Gastrocnemius medialis (tissue), 4 donors: ENCODE data around the gene GNAI3. TPM values are rescaled to one million over a fixed set of nuclear protein-coding genes. Genes with fewer than 3 reads are reported as not detected.
A peak's percentile ranks its signal among the peaks of the same experiment; 100 is the strongest.

Source experiments
- ATAC-seq, 2 donors: fragments of 150-250 bp; one replicate each; pipeline ENCODE4 v1.9.1; 2016
- DNase-seq, 2 donors: peaks; one replicate each; pipeline ENCODE4 v3.0.0-alpha.2; 2019
- H3K27ac ChIP-seq, 4 donors: fragments of 200-600 bp; sonication (generic); 1 replicate in 1 of 4; 2 replicates in 3 of 4; pipeline ENCODE4 v1.5.1; 2016 to 2018; ENCODE audit warnings: mild to moderate bottlenecking in 2 of 4, moderate library complexity in 1 of 4
- H3K27me3 ChIP-seq, 3 donors: fragments of 200-600 bp; sonication (generic) in 2 of 3; 1 replicate in 1 of 3; 2 replicates in 2 of 3; pipeline versions ENCODE4 v1.5.1 to v1.6.0; 2016 to 2019; ENCODE audit warnings: mild to moderate bottlenecking in 1 of 3, moderate library complexity in 1 of 3
- H3K36me3 ChIP-seq, 2 donors: fragments of 200-600 bp; sonication (generic) in 1 of 2; one replicate each; pipeline ENCODE4 v1.5.1; 2017 to 2018
- H3K4me1 ChIP-seq, 2 donors: fragments of 200-600 bp; sonication (generic) in 1 of 2; one replicate each; pipeline ENCODE4 v1.5.1; 2016 to 2017; ENCODE audit warnings: mild to moderate bottlenecking in 2 of 2
- H3K4me3 ChIP-seq, 4 donors: fragments of 200-600 bp; sonication (generic) in 3 of 4; 1 replicate in 1 of 4; 2 replicates in 3 of 4; pipeline ENCODE4 v1.5.1; 2016 to 2019; ENCODE audit warnings: mild to moderate bottlenecking in 2 of 4
- H3K9me3 ChIP-seq, 3 donors: fragments of 200-600 bp; sonication (generic) in 2 of 3; 1 replicate in 1 of 3; 2 replicates in 2 of 3; pipeline ENCODE4 v1.5.1; 2016 to 2019
- POLR2A ChIP-seq, 2 donors: fragments of 450-650 bp; IDR thresholded peaks; one replicate each; pipeline ENCODE4 v1.6.1; 2017; ENCODE audit warnings: antibody characterized with exemption in 2 of 2, mild to moderate bottlenecking in 2 of 2, moderate library complexity in 2 of 2
- in situ Hi-C, 4 donors: fragments of 200-750 bp; cut with MboI; loops; one replicate each; pipeline versions ENCODE4 v1.15.0 to v1.8.0; 2017; ENCODE audit warnings: low sequenced_read_pairs in 4 of 4
- intact Hi-C: fragments of 100-400 bp; cut with DNase I; formaldehyde crosslinking; loops from one replicate; pipeline ENCODE4 v1.15.1; 2023; ENCODE audit warnings: low total_unique reads
- total RNA-seq, 4 donors: library from RNA; depleted of rRNA; stranded (reverse); fragments of >200 nt; gene quantifications; one replicate each; pipeline versions ENCODE4 v1.1.0 to v1.2.3, GENCODE V29; 2016
- TF ChIP-seq, protein P1 (sequence below), 5 experiments: fragments of 450-650 bp in 3 of 5; fragments of 200-600 bp in 2 of 5; sonication (generic) in 2 of 5; IDR thresholded peaks in 4 of 5; conservative IDR thresholded peaks in 1 of 5; 1 replicate in 4 of 5; 2 replicates in 1 of 5; pipeline ENCODE4 v1.5.1; 2016 to 2019; ENCODE audit warnings: antibody characterized with exemption in 5 of 5, mild to moderate bottlenecking in 3 of 5, moderate library complexity in 3 of 5

The GNAI3 gene
- total RNA-seq, 4 donors from 2014 or later: 0.90 to 2.5 (median 1.8) TPM

DNA sequence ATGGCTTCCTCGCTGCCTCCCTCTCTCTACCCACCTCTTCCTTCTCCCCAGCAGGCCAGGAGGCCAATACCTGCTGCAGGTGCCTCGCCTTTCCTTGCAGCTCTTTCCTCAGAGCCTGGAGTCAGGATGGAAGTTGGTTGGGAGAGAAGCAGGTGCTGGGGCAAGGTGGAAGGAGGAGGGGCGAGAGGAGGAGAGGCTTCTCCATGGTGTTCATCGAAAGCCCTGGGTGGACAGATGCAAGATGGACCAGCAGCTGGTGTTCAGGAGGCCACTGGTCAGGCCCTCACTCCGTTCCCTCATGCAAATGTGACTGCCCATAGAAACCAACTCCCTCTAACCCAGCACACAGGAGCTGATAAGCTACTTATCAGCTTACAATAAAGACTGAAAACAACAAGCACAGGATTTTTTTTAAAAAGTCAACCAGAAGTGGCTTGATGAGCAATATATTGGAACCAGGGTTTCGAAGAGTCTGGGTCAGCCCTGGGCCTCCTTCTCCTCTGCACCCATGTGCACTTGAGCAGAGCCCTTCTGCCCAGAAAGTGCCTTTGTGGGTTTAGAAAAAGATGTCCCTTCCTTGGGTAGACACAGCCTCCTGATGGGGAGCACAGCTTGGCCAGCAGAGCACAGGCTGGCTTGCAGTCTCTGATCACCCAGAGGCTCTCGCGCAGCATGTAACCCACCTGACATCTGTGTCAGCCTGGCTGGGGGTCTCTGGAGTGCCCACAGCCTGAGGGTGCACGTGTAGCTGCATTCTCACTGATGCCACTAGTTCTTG, 90.8 kb downstream of the GNAI3 start:
- intact Hi-C loops (no loop called here), in situ Hi-C loops (loop anchor here in 2 of 4 donors (5.0 to 10.0 kb wide), 2 partner anchors 133 to 346 kb away; partner anchors contain the start of gene AHCYL1 (in 1 of the 2))
- DNase-seq (no peak), ATAC-seq (no peak)
- TF ChIP-seq POLR2A (IDR thresholded peaks at IDR 0.05): no peak
- TF ChIP-seq, protein P1, sequence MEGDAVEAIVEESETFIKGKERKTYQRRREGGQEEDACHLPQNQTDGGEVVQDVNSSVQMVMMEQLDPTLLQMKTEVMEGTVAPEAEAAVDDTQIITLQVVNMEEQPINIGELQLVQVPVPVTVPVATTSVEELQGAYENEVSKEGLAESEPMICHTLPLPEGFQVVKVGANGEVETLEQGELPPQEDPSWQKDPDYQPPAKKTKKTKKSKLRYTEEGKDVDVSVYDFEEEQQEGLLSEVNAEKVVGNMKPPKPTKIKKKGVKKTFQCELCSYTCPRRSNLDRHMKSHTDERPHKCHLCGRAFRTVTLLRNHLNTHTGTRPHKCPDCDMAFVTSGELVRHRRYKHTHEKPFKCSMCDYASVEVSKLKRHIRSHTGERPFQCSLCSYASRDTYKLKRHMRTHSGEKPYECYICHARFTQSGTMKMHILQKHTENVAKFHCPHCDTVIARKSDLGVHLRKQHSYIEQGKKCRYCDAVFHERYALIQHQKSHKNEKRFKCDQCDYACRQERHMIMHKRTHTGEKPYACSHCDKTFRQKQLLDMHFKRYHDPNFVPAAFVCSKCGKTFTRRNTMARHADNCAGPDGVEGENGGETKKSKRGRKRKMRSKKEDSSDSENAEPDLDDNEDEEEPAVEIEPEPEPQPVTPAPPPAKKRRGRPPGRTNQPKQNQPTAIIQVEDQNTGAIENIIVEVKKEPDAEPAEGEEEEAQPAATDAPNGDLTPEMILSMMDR (IDR thresholded peaks at IDR 0.05 in 4 of 5, conservative IDR thresholded peaks at IDR 0.05 in 1 of 5): no peak
- Histone ChIP-seq H3K4me1 (peaks cover 10 to 11% of the 10 kb centered on the region in 2 donors), H3K27ac (no peak overlapping the region), H3K36me3 (no peaks in the 10 kb centered on the region), H3K27me3 (no peaks in the 10 kb centered on the region), H3K4me3 (no peak overlapping the region), H3K9me3 (no peaks in the 10 kb centered on the region)

DNA sequence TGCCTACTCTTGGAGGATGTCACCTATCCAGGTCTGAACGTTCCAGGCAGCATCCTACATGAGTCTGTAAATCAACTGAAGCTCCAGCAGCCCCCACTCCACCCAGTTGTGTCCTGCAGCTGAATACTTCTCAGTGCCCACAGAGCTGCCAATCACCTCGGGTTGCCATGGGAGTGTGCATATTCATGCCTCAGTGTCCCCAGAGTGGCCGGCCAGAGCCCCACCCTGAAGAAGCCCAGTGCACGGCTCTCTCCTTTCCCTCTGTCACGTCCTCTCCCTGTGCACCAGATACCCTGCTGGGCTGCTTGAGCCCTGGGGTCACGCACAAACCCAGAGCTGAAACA, 91.4 kb downstream of the GNAI3 start:
- intact Hi-C loops (loop anchor here (1.0 to 5.0 kb wide), 4 partner anchors 62 to 345 kb away; partner anchors contain the start of genes AHCYL1 and GNAI3), in situ Hi-C loops (loop anchor here (5.0 to 10.0 kb wide), 3 partner anchors 132 to 347 kb away; partner anchors contain the start of gene AHCYL1 (in 2 of the 4))
- Histone ChIP-seq H3K9me3 (no peaks in the 10 kb centered on the region), H3K27me3 (no peaks in the 10 kb centered on the region), H3K27ac (no peak overlapping the region), H3K4me3 (no peak overlapping the region), H3K4me1 (peaks cover 10 to 11% of the 10 kb centered on the region in 2 donors), H3K36me3 (no peaks in the 10 kb centered on the region)
- TF ChIP-seq, protein P1 (IDR thresholded peaks at IDR 0.05 in 4 of 5, conservative IDR thresholded peaks at IDR 0.05 in 1 of 5): no peak
- no peak for TF ChIP-seq POLR2A (IDR thresholded peaks at IDR 0.05)
- ATAC-seq: no peak
- DNase-seq: no peak

DNA sequence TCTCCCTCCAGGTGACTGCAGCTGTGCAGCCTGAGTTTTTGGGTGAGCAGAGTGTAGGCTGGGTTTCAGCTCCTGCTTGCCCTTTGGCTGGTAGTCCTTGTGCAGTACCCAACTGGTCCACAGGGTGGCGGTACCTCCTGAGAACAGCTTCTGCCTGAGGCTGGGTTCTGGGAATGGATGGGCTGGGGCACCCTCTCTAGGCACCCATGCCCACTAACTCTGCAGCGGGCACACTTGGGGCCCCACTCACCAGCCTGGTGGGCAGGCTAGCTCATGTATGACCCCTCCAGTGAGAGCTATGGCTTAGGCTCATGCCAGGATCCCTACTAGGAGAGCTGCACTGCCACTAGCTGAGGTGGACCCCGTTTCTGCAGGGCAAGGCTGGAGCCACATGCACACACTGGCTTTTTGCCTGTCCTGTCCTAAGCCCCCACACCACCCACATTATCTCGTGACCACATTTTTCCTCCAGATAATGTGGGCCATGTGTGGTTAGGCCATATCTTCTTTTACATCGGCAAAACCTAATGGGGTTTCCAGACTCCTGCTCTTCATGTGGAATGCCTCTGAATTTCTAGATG, 92.0 kb downstream of the GNAI3 start:
- H3K36me3 ChIP-seq: no peaks in the 10 kb centered on the region
- DNase-seq (peak; percentile 44 to 75), ATAC-seq (peak; percentile 35 to 80)
- TF ChIP-seq, protein P1 (IDR thresholded peaks at IDR 0.05 in 4 of 5, conservative IDR thresholded peaks at IDR 0.05 in 1 of 5): peak; percentile 77 to 93 (median 86)
- no peak for TF ChIP-seq POLR2A (IDR thresholded peaks at IDR 0.05)
- H3K27me3 ChIP-seq: no peaks in the 10 kb centered on the region
- no peak overlapping the region for H3K4me3 ChIP-seq
- H3K9me3 ChIP-seq: no peaks in the 10 kb centered on the region
- in situ Hi-C loops (loop anchor here (5.0 to 10.0 kb wide), 3 partner anchors 132 to 347 kb away; partner anchors contain the start of gene AHCYL1 (in 1 of the 4)), intact Hi-C loops (loop anchor here (1.0 to 5.0 kb wide), 4 partner anchors 62 to 344 kb away; partner anchors contain the start of genes AHCYL1 and GNAI3)
- peaks cover 10 to 11% of the 10 kb centered on the region in 2 donors for H3K4me1 ChIP-seq
- no peak overlapping the region for H3K27ac ChIP-seq

DNA sequence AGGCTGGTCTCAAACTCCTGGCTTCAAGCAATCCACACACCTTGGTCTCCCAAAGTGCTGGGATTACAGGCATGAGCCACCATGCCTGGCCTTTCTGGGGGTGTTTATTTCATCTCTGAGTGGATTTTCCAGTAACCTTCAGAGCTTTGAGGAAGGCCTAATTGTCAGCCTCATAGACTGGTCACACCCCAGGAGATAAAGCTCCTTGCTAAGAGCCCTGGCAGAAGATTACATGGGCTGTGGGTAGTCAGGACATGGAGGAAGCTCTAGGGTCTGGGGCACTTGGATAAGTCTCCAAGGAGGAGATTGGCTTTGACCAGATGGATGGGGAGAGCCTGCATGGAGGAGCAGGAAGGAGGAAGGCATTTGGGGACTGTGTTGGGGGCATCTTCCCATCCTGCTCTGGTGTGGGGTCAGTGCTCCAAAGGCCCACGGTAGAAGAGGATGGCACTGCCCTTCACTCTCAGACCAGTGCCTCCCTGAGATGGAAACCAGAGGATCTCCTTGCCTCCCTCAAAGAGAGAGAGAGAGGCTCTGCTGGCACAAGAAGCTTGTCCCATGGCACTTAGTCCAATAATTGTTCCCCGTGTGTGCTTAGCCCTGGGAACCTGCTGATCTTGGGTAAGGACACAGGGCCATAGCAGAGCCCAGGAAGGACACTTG, 92.8 kb downstream of the GNAI3 start:
- ATAC-seq (no peak), DNase-seq (no peak)
- Histone ChIP-seq H3K27ac (no peak overlapping the region), H3K4me3 (no peak overlapping the region), H3K36me3 (no peaks in the 10 kb centered on the region), H3K4me1 (peaks cover 5 to 11% of the 10 kb centered on the region in 2 donors), H3K9me3 (no peaks in the 10 kb centered on the region), H3K27me3 (no peaks in the 10 kb centered on the region)
- in situ Hi-C loops (loop anchor here (5.0 to 10.0 kb wide), 3 partner anchors 131 to 346 kb away; partner anchors contain the start of gene AHCYL1 (in 1 of the 4)), intact Hi-C loops (loop anchor here (2.0 to 5.0 kb wide), 3 partner anchors 61 to 344 kb away; partner anchors contain the start of genes AHCYL1 and GNAI3)
- TF ChIP-seq, protein P1 (IDR thresholded peaks at IDR 0.05 in 4 of 5, conservative IDR thresholded peaks at IDR 0.05 in 1 of 5): no peak
- no peak for TF ChIP-seq POLR2A (IDR thresholded peaks at IDR 0.05)
